GM12878 (cell line): ENCODE results near the gene MGLL. TPM values are rescaled to one million over a fixed set of nuclear protein-coding genes. Genes with fewer than 3 reads are reported as not detected.

ENCODE experiments used
- ATAC-seq: fragments of 200-7000 bp; cut with Tn5 transposase; 3 replicates; pipeline ENCODE4 v1.9.1; 2020; ENCODE audit warnings: mild to moderate bottlenecking, moderate library complexity
- BruUV-seq: library from RNA; stranded (reverse); fragments of 400-500 nt; replicated peaks from 2 replicates; lab custom pipeline; 2021; lab: Mats Ljungman, UMichigan
- CTCF ChIA-PET: fragments of 300-600 bp; sonication (Branson Sonifier 250); formaldehyde crosslinking; extraction: SDS; loops from one replicate; lab custom pipeline; 2021; ENCODE audit warnings: inconsistent platforms; lab: Yijun Ruan, JAX
- POLR2A ChIA-PET: fragments of 350-600 bp; formaldehyde crosslinking; extraction: SDS; loops from one replicate; lab custom pipeline; 2021; ENCODE audit warnings: inconsistent platforms; lab: Charles Lee
- RAD21 ChIA-PET: fragments of 300-600 bp; sonication (Branson Sonifier 250); formaldehyde crosslinking; loops from one replicate; lab custom pipeline; 2023; ENCODE audit warnings: antibody characterized with exemption; ENCODE audit not compliant: unreplicated experiment; lab: Charles Lee
- SMC1A ChIA-PET: fragments of 300-600 bp; sonication (Branson Sonifier 250); formaldehyde crosslinking; loops from one replicate; lab custom pipeline; 2023; ENCODE audit not compliant: unreplicated experiment, uncharacterized antibody; lab: Charles Lee
- DNase-seq: peaks from one replicate; pipeline ENCODE4 v3.0.0-alpha.2; 2011; ENCODE audit warnings: low read depth, low spot score
- FAIRE-seq: peaks from 3 replicates; lab custom pipeline; 2011; peaks lifted over from hg19 to GRCh38; lab: Jason Lieb, UNC
- H2AFZ ChIP-seq: 2 replicates; pipeline ENCODE4 v1.6.0; 2011; ENCODE audit warnings: low read depth, low read length, control low read depth; ENCODE audit not compliant: control insufficient read depth
- H3K27ac ChIP-seq: 2 replicates; pipeline ENCODE4 v1.5.1; 2011; ENCODE audit warnings: control low read depth; ENCODE audit not compliant: control insufficient read depth, insufficient read depth
- H3K27me3 ChIP-seq, 2 experiments: replicated peaks in 1 of 2; 2 replicates each; pipeline versions ENCODE4 v1.6.0 to v1.6.1; 2011; ENCODE audit warnings: low read length in 1 of 2; ENCODE audit not compliant: control insufficient read depth in 2 of 2, insufficient read depth in 2 of 2
- H3K36me3 ChIP-seq, 2 experiments: 2 replicates each; pipeline ENCODE4 v1.5.1; 2011; ENCODE audit warnings: low read length in 1 of 2; ENCODE audit not compliant: control insufficient read depth in 2 of 2, insufficient read depth in 2 of 2
- H3K4me1 ChIP-seq: 2 replicates; pipeline ENCODE4 v1.6.1; 2011; ENCODE audit warnings: mild to moderate bottlenecking, low read length, moderate library complexity, mixed read lengths; ENCODE audit not compliant: control insufficient read depth, insufficient read depth
- H3K4me2 ChIP-seq: 2 replicates; pipeline ENCODE4 v1.6.0; 2011; ENCODE audit warnings: control low read depth; ENCODE audit not compliant: control insufficient read depth, insufficient read depth
- H3K4me3 ChIP-seq: fragments of 200-600 bp; sonication (generic); 2 replicates; pipeline ENCODE4 v1.5.1; 2016
- H3K79me2 ChIP-seq: 2 replicates; pipeline ENCODE4 v1.6.0; 2011; ENCODE audit warnings: low read length; ENCODE audit not compliant: control insufficient read depth, insufficient read depth
- H3K9ac ChIP-seq: 2 replicates; pipeline ENCODE4 v1.8.0; 2011; ENCODE audit warnings: low read length, control low read depth, mixed read lengths; ENCODE audit not compliant: control insufficient read depth, insufficient read depth
- H3K9me3 ChIP-seq: replicated peaks from 3 replicates; pipeline ENCODE4 v1.5.1; 2011; ENCODE audit warnings: mild to moderate bottlenecking, low read length; ENCODE audit not compliant: control insufficient read depth, insufficient read depth
- H4K20me1 ChIP-seq: 2 replicates; pipeline ENCODE4 v1.6.0; 2011; ENCODE audit not compliant: control insufficient read depth, insufficient read depth
- CEBPZ ChIP-seq: fragments of 150-350 bp; IDR thresholded peaks from 2 replicates; pipeline ENCODE4 v1.6.1; 2016; ENCODE audit warnings: low read depth, low read length
- CREB1 ChIP-seq: IDR thresholded peaks from 2 replicates; pipeline ENCODE4 v1.6.1; 2012; ENCODE audit warnings: low read depth, mild to moderate bottlenecking, inconsistent platforms
- CREM ChIP-seq: IDR thresholded peaks from 2 replicates; pipeline ENCODE4 v1.6.1; 2014; ENCODE audit warnings: antibody characterized with exemption, low read depth
- HDGF ChIP-seq: fragments of 450-650 bp; IDR thresholded peaks from 2 replicates; pipeline ENCODE4 v1.6.1; 2016; ENCODE audit warnings: antibody characterized with exemption
- IKZF1 ChIP-seq: fragments of 450-650 bp; conservative IDR thresholded peaks from 2 replicates; pipeline ENCODE4 v1.6.1; 2017; ENCODE audit warnings: antibody characterized with exemption, mild to moderate bottlenecking
- IKZF2 ChIP-seq, 2 experiments: fragments of 450-650 bp; IDR thresholded peaks; 2 replicates each; pipeline ENCODE4 v1.6.1; 2017; ENCODE audit warnings: mild to moderate bottlenecking in 2 of 2, moderate library complexity in 2 of 2
- LARP7 ChIP-seq: fragments of 450-650 bp; IDR thresholded peaks from 2 replicates; pipeline ENCODE4 v1.6.1; 2017; ENCODE audit warnings: mild to moderate bottlenecking
- NKRF ChIP-seq: fragments of 450-650 bp; conservative IDR thresholded peaks from 2 replicates; pipeline ENCODE4 v1.6.1; 2017; ENCODE audit warnings: mild to moderate bottlenecking, moderate library complexity
- NR2C1 ChIP-seq: fragments of 450-650 bp; IDR thresholded peaks from 2 replicates; pipeline ENCODE4 v1.6.1; 2017; ENCODE audit warnings: antibody characterized with exemption, mild to moderate bottlenecking, moderate library complexity
- SREBF2 ChIP-seq: IDR thresholded peaks from 2 replicates; pipeline ENCODE4 v1.6.1; 2012; ENCODE audit warnings: mild to moderate bottlenecking, low read length
- WRNIP1 ChIP-seq: IDR thresholded peaks from 2 replicates; pipeline ENCODE4 v1.6.1; 2011; ENCODE audit warnings: low read depth, low read length, improper control_type of control experiment, borderline replicate concordance
- YBX1 ChIP-seq: fragments of 450-650 bp; IDR thresholded peaks from 2 replicates; pipeline ENCODE4 v1.6.1; 2016; ENCODE audit warnings: antibody characterized with exemption
- ZNF592 ChIP-seq: fragments of 450-650 bp; IDR thresholded peaks from 2 replicates; pipeline ENCODE4 v1.6.1; 2017; ENCODE audit warnings: mild to moderate bottlenecking, moderate library complexity
- WGBS: methylation state at CpG from one replicate; pipeline ENCODE4 v1.1.6; 2016; ENCODE audit warnings: low lambda C conversion rate; ENCODE audit not compliant: insufficient replicate concordance, insufficient coverage; ENCODE audit errors: missing lambda C conversion rate; 5-methylcytosine and 5-hydroxymethylcytosine counted together
- in situ Hi-C: fragments of 300-500 bp; cut with MboI; formaldehyde crosslinking; loops from 9 replicates; pipeline ENCODE4 v1.14.3; 2018; ENCODE audit warnings: mixed read lengths
- intact Hi-C: fragments of 100-400 bp; cut with micrococcal nuclease; formaldehyde crosslinking; loops from one replicate; pipeline ENCODE4 v1.14.2; 2022; ENCODE audit not compliant: unreplicated experiment
- polyA plus RNA-seq, 11 experiments: library from polyadenylated mRNA; depleted of rRNA in 4 of 11; unstranded in 6 of 11; stranded (reverse) in 5 of 11; fragments of >200 nt; fragmentation: Nextera tagmentation in 4 of 11; fragmentation: Illumina TruSeq in 1 of 11; extraction: Ambion mirVana in 4 of 11; extraction: Trizol in 1 of 11; gene quantifications; 1 replicate in 1 of 11; 2 replicates in 10 of 11; pipeline versions ENCODE4 v1.2.1 to v1.2.3, GENCODE V29; 2011 to 2016; ENCODE audit warnings: inconsistent platforms in 2 of 11, missing spikeins in 2 of 11, low read depth in 1 of 11
- total RNA-seq, 4 experiments: library from RNA; depleted of rRNA in 3 of 4; stranded (reverse); fragments of >200 nt in 3 of 4; fragmentation: Illumina TruSeq in 1 of 4; extraction: Trizol in 1 of 4; gene quantifications; 2 replicates each; pipeline versions ENCODE4 v1.2.1 to v1.2.3, GENCODE V29; 2013 to 2021

MGLL gene
- total and polyA plus RNA-seq, 10 of the 15 experiments (the other 5 are each of a cell fraction or from before 2014, with no cell fraction given), result 44.9 to 177 (median 72.9) TPM

GRCh38 chr3:127735767-127736693, 86.3 kb downstream of the MGLL start:
- peaks cover 31% of the 10 kb centered on the region for H3K4me1 ChIP-seq
- no peaks in the 10 kb centered on the region for H3K27me3 ChIP-seq
- RAD21 ChIA-PET, result interaction anchor here (0.6 to 2.7 kb wide), 18 partner anchors 11 to 223 kb away, joined by 3 to 60 read pairs (median 6); partner anchors contain the start of gene MGLL
- H3K79me2 ChIP-seq, result peaks cover 52% of the 10 kb centered on the region
- H3K36me3 ChIP-seq, result peaks cover 4 to 7% of the 10 kb centered on the region in 2 experiments; a peak in 3 of 4 replicates
- POLR2A ChIA-PET, result interaction anchor here (0.7 to 2.7 kb wide), 13 partner anchors 9 to 138 kb away, joined by 3 to 32 read pairs (median 5); partner anchors contain the start of genes MCM2 and MGLL
- DNase-seq (peak; percentile 85), FAIRE-seq (peak; percentile 80), ATAC-seq (peak; percentile 85)
- BruUV-seq, result TSS peak; percentile 66
- CTCF ChIA-PET, result interaction anchor here (0.8 to 2.3 kb wide), 20 partner anchors 8 to 223 kb away, joined by 3 to 18 read pairs (median 4); partner anchors contain the start of gene MGLL
- H3K9me3 ChIP-seq, result no peaks in the 10 kb centered on the region
- H3K9ac ChIP-seq, result peak overlapping the region; percentile 88
- H3K4me3 ChIP-seq, result peak overlapping the region; percentile 77
- no peaks in the 10 kb centered on the region for H4K20me1 ChIP-seq
- H2AFZ ChIP-seq, result peak overlapping the region; percentile 46
- H3K27ac ChIP-seq, result peak overlapping the region; percentile 97
- WGBS, result 2% methylated on average over 9 of the region's 9 CpGs
- intact Hi-C loops (loop anchor here (1.0 to 10.0 kb wide), 3 partner anchors 14 to 319 kb away; partner anchors contain the start of genes MGLL and SEC61A1), in situ Hi-C loops (no loop called here)
- SMC1A ChIA-PET, result interaction anchor here (0.6 to 3.2 kb wide), 26 partner anchors 8 to 397 kb away, joined by 3 to 62 read pairs (median 4); partner anchors contain the start of gene MGLL
- peak overlapping the region; percentile 97 for H3K4me2 ChIP-seq
- TF ChIP-seq LARP7 (no peak), IKZF2 (IDR thresholded peaks at IDR 0.05) (peak; percentile 90 to 92), HDGF (no peak), SREBF2 (no peak), ZNF592 (no peak), NR2C1 (no peak), NKRF (0 out of 2 replicates have a peak, but pooled peaks have one; percentile 29), YBX1 (no peak), CEBPZ (no peak), WRNIP1 (no peak), CREB1 (peak; percentile 33; the same call in 1 of the 2 replicates), IKZF1 (peak; percentile 89), CREM (no peak)
